Ishikawa (cell line): ENCODE data around the gene PTBP3.

ENCODE experiments used
- CEBPB ChIP-seq: IDR thresholded peaks from 2 replicates; pipeline ENCODE4 v1.6.1; 2012
- CREB1 ChIP-seq: IDR thresholded peaks from 2 replicates; pipeline ENCODE4 v1.6.1; 2012; ENCODE audit warnings: low read depth
- EGR1 ChIP-seq: IDR thresholded peaks from 2 replicates; pipeline ENCODE4 v1.6.1; 2012
- EP300 ChIP-seq: IDR thresholded peaks from 2 replicates; pipeline ENCODE4 v1.6.1; 2012; ENCODE audit warnings: borderline replicate concordance
- MAX ChIP-seq: IDR thresholded peaks from 2 replicates; pipeline ENCODE4 v1.6.1; 2012
- RAD21 ChIP-seq: IDR thresholded peaks from 2 replicates; pipeline ENCODE4 v1.6.1; 2012; ENCODE audit warnings: low read depth
- REST ChIP-seq: IDR thresholded peaks from 2 replicates; pipeline ENCODE4 v1.6.1; 2012; ENCODE audit warnings: low read depth, mild to moderate bottlenecking
- TAF1 ChIP-seq: IDR thresholded peaks from 2 replicates; pipeline ENCODE4 v1.6.1; 2012; ENCODE audit warnings: low read depth, mild to moderate bottlenecking
- TCF12 ChIP-seq: IDR thresholded peaks from 2 replicates; pipeline ENCODE4 v1.6.1; 2012; ENCODE audit warnings: low read depth
- TEAD4 ChIP-seq: IDR thresholded peaks from 2 replicates; pipeline ENCODE4 v1.6.1; 2012
- YY1 ChIP-seq: IDR thresholded peaks from 2 replicates; pipeline ENCODE4 v1.6.1; 2012; ENCODE audit warnings: low read depth
- ZBTB7A ChIP-seq: IDR thresholded peaks from 2 replicates; pipeline ENCODE4 v1.6.1; 2012; ENCODE audit warnings: low read depth

DNA sequence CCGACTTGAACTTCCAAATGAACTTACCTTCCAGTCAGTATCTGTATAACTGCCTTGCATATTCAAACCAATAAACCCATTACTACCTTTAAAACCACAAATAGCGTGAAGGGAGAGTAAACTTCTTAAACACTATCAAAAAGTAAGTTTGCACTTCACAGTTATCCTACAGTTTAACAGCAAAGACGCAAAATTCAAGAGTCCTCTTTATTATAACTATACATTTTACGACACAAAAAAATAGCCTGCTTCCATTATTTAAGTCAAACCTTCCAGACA, 1.8 kb downstream of the PTBP3 start:
- TF ChIP-seq EP300 (no peak), RAD21 (no peak), ZBTB7A (no peak), TAF1 (no peak), TCF12 (no peak), REST (no peak), EGR1 (no peak), CEBPB (no peak), CREB1 (no peak), YY1 (no peak), MAX (no peak), TEAD4 (no peak)
